ENCODE measurements around the gene SRPK2.
A peak's percentile ranks its signal among the peaks of the same experiment; 100 is the strongest.
"Not testable (repeated sequence)": the region's sequence is repeated elsewhere in the genome, so short reads cannot be mapped to it uniquely, and the experiment has no call there.

SRPK2 gene

DNA sequence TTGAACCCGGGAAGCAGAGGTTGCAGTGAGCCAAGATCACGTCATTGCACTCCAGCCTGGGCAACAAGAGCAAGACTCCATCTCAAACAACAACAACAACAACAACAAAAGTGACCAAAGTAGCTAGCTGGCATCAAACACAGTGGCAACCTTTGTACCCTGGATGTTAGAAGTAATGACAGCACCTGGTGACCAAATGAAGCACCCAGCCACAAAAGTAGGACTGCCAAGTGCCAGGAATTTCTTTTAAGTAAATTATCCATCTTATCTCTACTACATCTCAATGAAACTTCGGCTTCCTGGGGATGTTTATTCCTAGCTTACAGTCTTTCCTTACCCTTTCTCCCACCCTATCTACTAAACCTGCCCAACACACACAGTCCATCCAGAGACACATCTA lies 18.8 kb downstream of the SRPK2 start:
- no peak for DNase-seq

DNA sequence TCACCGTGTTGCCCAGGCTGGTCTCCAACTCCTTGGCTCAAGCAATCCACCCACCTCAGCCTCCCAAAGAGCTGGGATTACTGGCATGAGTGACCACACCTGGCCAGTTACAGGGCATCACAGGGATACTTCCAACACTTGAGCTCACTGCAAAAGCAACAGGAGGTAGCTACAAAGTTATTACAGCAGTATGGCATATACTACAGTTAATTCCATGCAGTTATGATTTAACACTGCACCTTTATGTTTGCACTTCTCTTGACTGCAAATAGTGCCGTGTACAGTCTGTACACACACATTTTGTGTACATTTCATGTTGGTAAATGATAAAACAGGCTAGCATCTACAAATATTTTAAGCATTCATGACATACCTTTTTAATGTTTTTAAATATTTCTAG lies 21.3 kb downstream of the SRPK2 start:
- no peak for DNase-seq

DNA sequence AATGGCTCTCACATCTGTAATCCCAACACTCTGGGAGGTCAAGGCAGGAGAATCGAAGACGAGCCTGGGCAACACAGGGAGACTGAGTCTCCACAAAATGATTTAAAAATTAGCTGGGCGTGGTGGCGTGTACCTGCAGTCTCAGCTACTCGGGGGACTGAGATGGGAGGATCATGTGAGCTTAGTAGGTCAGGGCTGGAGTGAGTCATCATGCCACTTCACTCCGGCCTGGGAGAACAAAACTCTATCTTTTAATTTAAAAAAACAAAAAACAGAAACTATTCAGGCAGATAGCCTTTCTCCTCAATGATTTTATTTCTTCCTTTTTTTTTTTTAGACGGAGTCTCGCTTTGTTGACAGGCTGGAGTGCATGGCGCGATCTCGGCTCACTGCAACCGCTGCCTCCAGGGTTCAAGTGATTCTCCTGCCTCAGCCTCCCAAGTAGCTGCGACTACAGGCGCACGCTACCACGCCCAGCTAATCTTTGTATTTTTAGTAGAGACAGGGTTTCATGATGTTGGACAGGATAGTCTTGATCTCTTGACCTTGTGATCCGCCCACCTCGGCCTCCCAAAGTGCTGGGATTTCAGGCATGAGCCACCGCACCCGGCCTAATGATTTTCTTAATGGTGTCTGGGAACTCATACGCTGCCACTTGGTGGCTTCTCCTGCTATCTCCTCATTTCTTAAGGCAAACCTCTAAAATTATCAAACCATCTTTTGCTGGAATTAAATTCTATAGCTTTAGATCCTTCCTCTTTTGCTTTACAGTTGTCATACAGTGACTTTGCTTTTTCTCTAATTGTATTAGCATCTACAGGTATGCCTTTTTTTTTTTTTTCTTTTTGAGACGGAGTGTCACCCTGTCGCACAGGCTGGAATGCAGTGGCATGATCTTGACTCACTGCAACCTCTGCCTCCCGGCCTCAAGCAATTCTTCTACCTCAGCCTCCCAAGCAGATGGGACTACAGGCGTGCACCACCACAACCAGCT lies 22.9 kb downstream of the SRPK2 start:
- DNase-seq, result no peak

DNA sequence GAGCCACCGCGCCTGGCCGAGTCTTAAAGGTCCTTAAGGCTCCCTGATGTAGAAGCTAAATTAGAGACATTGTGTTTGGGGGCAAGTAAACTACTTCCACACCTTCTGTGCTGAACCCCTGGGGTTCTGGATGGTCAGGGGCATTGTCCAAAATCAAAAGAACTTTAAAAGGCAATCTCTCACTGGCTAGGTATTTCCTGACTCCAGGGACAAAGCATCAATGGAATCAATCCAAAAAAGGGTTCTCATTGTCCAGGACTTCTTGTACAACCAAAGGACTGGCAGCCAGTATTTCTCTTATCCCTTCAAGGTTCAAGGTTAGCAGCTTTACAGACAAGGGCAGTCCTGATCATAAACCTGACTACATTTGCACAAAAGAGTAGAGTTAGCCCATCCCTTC lies 24.0 kb downstream of the SRPK2 start:
- no peak for DNase-seq

DNA sequence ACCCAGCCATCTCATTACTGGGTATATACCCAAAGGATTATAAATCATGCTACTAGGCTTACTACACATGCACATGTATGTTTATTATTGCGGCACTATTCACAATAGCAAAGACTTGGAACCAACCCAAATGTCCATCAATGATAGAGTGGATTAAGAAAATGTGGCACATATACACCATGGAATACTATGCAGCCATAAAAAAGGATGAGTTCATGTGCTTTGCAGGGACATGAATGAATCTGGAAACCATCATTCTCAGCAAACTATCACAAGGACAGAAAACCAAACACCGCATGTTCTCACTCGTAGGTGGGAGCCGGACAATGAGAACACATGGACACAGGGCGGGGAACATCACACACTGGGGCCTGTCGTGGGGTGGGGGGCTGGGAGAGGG lies 25.1 kb downstream of the SRPK2 start:
- DNase-seq, result not testable (repeated sequence)

DNA sequence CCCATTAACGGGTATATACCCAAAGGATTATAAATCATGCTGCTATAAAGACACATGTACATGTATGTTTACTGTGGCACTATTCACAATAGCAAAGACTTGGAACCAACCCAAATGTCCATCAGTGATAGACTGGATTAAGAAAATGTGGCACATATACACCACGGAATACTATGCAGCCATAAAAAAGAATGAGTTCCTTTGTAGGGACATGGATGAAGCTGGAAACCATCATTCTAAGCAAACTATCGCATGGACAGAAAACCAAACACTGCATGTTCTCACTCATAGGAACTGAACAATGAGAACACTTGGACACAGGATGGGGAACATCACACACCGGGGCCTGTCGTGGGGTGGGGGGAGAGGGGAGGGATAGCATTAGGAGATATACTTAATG lies 26.0 kb downstream of the SRPK2 start:
- not testable (repeated sequence) for DNase-seq

DNA sequence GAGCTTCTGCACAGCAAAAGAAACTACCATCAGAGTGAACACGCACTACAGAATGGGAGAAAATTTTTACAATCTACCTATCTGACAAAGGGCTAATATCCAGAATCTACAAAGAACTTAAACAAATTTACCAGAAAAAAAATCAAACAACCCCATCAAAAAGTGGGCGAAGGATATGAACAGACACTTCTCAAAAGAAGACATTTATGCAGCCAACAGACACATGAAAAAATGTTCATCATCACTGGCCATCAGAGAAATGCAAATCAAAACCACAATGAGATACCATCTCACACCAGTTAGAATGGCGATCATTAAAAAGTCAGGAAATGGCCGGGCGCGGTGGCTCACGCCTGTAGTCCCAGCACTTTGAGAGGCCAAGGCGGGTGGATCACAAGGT lies 26.7 kb downstream of the SRPK2 start:
- DNase-seq, result not testable (repeated sequence)

DNA sequence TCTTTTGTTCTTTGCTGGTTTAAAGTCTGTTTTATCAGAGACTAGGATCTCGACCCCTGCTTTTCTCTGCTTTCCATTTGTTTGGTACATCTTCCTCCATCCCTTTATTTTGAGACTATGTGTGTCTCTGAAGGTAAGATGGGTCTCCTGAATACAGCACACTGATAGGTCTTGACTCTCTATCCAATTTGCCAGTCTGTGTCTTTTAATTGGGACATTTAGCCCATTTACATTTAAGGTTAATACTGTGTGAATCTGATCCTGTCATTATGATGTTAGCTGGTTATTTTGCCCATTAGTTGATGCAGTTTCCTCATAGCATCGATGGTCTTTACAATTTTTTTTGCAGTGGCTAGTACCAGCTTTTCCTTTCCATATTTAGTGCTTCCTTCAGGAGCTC lies 28.6 kb downstream of the SRPK2 start:
- not testable (repeated sequence) for DNase-seq

DNA sequence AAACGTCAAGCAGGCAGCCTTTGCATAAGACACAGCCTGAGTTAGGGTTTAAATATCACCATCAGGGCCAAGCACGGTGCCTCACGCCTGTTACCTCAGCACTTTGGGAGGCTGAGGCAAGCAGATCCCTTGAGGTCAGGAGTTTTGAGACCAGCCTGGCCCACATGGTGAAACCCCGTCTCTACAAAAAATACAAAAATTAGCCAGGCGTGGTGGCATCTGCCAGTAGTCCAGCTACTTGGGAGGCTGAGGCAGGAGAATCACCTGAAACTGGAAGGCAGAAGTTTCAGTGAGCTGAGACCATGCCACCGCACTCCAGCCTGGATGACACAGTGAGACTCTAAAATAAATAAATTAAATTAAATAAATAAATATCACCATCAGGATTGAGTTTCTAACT lies 33.0 kb downstream of the SRPK2 start:
- DNase-seq, result no peak

DNA sequence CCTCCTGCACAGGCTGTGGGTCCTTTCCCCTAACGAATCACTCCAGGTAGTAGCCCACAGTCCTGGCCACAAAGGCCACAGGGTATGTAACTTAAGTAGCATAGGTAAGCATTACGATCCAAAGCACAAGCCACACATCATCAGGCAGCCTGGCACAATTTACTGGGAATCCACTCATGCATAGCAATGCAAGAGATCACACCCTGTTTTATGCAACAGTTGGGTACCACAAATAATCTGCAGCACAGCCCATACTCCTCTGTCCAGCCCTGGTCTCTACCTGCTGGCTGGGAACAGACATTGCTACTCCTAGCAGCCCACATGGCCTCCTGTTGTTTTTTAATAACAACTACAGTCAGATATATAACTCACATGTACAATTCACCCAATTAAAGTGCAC lies 34.3 kb downstream of the SRPK2 start:
- no peak for DNase-seq

DNA sequence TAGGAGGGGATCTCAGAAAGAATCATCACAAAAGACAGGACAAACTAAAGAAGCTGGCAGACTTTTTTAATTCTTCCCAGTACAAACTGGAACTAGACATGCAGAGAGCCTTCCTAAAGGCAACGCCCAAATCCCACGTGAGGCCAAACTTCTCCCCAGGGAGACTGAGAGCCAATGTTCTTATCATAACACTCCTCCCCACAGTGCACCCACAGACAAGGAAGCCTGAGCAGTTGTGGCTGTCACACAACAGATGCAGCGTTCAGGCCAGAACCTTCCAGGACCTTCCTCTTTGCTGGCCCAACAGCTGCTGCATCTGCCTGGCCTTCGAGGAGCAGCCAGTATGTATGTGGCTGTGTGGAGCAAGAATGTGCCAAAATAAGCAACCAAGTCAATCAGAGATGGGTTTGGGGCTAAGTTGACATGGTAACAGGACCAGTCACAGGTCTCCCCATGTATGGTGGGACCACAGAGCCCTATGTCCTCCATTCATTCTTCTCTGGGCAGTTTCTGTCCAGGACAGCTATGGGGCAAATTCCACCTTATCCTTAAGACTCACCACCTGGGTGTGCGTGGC lies 34.9 kb downstream of the SRPK2 start:
- DNase-seq, result peak; percentile 80

DNA sequence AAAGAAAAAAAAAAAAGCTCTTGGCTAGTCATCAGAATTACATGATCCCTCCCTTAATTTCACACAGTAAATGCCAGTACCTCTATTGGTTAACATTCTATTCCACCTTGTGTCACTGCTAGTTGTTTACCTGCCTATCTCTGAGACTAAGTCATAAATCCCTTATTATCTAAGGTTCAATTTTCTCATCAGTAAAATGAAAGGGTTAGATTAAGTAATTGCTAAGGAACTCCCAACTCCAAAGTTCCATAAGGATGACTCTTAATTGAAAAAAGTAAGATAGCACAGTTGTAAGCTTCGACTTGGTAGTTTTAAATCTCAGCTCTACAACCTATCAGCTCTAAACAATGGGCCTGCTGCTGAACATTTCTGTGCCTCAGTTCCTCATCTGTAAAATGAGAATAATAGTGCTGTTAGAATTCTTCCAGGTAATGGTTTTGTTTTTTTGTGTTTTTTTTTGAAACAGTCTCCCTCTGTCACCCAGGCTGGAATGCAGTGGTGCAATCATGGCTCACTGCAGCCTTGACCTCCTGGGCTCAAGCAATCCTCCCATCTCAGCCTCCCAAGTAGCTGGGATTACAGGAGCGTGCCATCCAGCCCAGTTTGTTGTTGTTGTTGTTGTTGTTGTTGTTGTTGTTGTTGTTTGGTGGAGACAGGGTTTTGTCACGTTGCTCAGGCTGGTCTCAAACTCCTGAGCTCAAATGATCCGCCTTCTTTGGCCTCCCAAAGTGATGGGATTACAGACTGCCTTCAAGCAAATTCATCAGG lies 35.6 kb downstream of the SRPK2 start:
- no peak for DNase-seq

DNA sequence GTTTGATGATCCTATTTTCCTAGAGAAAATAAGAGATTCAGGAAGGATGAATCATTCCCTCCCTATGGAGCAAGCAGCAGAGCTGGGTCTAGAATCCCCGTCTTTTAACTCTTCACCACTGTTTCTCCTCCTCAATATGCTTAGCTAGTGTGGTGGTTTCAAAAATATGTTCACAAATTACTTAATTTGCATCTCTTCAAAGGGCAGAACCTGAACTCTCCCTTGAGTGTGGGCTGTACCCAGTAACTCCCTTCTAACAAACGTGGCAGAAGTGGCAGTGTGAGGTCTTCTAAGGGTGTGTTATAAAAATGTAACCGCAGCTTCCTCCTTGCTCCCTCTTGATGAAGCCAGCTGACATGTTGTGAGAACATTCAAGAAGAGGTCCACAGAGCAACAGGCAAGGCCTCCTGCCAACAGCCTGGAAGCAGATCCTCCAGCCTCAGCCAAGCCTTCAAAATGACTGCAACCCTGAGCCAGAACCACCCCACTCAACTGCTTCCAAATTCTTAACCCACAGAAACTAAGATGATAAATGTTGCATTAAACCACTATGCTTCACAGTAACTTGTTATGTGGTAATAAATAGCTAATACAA lies 36.6 kb downstream of the SRPK2 start:
- peak; percentile 87 for DNase-seq

DNA sequence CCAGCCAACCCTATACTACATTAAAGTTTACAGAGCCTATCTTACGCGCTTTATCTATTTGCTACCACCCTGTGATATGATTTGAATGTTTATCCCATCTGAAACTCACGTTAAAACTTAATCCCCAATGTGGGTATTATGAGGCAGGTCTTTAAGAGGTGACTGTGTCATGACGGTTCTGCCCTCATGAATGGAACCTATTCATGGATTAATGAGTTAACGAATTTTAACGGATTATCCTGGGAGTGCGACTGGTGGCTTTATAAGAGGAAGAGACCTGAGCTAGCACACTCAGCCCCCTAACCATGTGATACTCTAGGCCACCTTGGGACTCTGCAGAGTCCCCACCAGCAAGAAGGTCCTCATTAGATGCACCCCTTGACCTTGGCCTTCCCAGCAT lies 37.8 kb downstream of the SRPK2 start:
- DNase-seq, result no peak

DNA sequence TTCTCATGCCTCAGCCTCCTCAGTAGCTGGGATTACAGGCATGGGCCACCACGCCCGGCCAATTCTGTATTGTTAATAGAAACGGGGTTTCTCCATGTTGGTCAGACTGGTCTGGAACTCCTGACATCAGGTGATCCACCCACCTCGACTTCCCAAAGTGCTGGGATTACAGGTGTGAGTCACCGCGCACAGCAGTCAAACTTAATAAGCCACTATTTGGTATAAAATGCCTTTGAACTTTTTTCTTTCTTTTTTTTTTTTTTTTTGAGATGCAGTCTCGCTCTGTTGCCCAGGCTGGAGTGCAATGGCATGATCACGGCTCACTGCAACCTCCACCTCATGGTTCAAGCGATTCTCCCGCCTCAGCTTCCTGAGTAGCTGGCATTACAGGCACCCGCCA lies 40.5 kb downstream of the SRPK2 start:
- not testable (repeated sequence) for DNase-seq

DNA sequence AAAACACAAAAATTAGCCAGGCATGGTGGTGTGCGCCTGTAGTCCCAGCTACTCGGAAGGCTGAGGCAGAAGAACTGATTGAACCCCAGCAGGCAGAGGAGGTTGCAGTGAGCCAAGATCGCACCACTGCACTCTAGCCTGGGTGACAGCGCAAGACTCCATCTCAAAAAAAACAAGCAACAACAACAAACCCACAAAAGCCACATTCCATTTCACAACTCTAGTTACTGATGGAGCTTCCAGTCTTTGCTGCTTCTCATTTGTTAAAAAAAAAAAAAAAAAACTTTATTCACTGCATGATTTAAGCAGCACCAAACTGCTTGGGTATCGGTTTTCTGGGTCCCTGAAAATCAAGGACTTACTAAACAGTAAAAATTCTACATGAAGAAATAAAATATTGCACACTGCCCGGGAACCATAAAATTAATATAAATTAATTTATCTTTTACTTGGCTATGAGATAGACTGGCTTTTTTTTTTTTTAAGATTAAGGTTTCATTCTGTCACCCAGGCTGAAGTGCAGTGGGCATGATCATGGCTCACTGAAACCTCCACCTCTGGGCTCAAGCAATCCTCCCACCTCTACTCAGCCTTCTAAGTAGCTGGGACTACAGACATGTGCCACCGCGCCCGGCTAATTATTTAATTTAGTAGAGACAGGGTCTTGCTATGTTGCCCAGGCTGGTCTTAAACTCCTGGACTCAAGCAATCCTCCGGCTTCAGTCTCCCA lies 42.0 kb downstream of the SRPK2 start:
- DNase-seq, result no peak

DNA sequence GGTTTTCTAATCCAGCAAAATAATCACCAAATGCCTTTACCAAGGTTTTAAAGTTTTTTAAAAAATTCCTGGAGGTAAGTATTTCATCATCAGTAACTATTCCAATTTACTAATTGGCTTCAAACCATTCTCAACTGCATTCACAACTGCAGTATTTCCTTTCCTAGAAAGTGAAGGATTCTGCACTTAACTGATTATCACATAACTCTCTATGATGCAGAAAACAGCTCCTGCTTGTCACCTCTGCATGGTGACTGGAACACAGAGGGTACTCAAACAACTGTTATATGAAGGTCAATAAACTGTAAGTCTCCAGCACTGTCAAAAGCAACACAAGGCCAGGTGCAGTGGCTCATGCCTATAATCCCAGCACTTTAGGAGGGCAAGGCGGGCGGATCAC lies 42.6 kb downstream of the SRPK2 start:
- no peak for DNase-seq

DNA sequence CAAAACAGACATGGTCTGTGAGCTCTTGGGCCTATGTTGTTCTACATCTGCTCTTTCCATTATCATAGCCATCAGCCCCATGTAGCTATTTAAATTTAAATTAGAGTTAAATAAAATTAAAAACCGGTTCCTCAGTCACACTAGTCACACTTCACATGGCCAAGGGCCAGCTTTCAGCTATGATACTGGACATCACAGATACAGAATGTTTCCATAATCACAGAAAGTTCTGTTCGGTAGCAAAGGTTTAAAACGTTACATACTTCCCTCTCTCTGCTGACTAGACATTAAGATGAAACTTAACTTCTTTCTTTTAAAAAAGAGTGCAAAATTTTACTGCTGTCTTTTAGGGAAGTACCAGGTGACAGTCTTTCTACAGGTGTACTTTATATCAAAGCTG lies 43.0 kb downstream of the SRPK2 start:
- peak; percentile 16 for DNase-seq

DNA sequence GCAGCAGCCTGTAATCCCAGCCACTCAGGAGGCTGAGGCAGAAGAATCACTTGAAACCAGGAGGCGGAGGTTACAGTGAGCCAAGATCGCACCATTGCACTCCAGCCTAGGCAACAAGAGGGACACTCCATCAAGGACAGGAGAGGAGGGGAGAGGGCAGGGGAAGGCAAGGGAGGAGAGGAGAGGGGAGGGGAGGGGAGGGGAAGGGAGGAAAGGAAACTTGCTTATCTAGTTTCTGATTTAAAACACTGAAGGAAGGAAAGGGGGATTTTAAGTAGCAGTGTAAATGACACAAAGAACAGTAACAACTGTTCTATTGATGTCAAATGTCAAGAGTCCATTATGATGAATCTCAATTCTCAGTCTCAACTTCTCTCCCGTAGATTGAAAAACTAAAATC lies 43.7 kb downstream of the SRPK2 start:
- no peak for DNase-seq

DNA sequence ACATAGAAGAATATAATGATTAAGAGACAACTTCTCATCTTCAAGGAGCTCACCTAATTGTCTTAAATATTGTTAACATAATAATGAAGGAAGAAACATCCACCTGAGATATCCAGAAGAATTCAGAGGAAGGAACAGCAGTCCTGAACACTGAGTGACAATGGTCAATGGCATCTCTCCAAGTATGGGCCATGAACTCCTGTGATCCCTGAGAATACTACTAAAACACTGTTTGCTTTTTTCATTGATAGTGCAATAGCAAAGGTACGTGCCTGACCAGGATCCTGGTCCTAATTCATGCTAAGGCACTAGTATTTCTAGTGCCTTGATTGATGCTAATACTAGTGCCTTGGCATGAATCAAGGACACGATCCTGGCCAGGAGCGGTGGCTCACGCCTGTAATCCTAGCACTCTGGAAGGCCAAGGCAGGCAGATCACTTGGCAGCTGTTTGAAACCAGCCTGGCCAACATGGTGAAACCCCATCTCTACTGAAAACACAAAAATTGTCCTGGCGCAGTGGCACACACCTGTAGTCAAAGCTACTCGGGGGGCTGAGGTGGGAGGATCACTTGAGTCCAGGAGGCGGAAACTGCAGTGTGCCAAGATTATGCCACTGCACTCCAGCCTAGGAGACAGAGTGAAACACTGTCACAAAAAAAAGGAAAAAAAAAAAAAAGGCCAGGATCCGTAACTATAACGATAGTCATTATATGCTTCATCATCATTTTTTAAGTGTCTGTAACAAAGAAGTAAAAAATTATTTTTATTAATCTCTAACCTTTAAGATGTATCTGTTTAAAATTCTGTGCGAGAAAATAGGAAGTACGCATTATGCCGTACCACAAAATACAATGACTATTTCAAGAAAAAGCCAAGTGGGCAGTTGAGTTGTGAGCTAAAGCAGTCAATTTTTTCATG lies 49.1 kb downstream of the SRPK2 start:
- no peak for DNase-seq

DNA sequence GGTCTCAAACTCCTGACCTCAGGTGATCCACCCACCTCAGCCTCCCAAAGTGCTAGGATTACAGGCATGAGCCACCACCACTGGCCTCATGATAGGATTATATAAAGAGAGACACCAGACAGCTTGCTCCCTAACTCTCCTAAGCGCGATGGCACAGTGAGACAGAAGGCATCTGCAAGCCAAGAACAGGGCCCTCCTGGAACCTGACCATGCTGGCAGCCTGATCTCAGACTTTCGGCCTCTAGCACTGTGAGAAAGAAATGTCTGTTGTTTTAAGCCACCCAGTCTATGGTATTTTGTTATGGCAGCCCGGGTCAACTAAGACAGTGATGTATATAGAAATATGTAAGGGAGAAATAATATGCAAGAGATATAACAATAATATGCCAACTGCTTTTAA lies 51.2 kb downstream of the SRPK2 start:
- DNase-seq, result no peak

Data from hematopoietic multipotent progenitor cell treated with erythropoietin and hydrocortisone succinate and interleukin-3 and kit ligand, for 8 days (in vitro differentiated cells).